ENCODE measurements around the gene BRSK2.
A peak's percentile ranks its signal among the peaks of the same experiment; 100 is the strongest.

Gene BRSK2

GRCh38 chr11:1452744-1453143 is 63.0 kb downstream of the BRSK2 start:
- TF ChIP-seq CTCF (IDR thresholded peaks at IDR 0.05): no peak
- Histone ChIP-seq H3K9me3 (ENCODE audit: control insufficient read depth, low read length) (no peaks in the 10 kb centered on the region), H3K4me3 (ENCODE audit: low read depth, low read length) (no peak overlapping the region), H3K27me3 (ENCODE audit: control insufficient read depth, insufficient read depth, low read length) (no peaks in the 10 kb centered on the region), H3K27ac (no peak overlapping the region), H2AFZ (no peak overlapping the region), H3K4me2 (ENCODE audit: low read length) (no peak overlapping the region), H3K9ac (no peak overlapping the region), H3K36me3 (ENCODE audit: control insufficient read depth, insufficient read depth, low read length) (no peaks in the 10 kb centered on the region), H3K4me1 (no peaks in the 10 kb centered on the region), H3K79me2 (no peaks in the 10 kb centered on the region)

- H3K9me3 ChIP-seq (ENCODE audit: control insufficient read depth, low read length): no peaks in the 10 kb centered on the region
- peak; percentile 22 for TF ChIP-seq CTCF (IDR thresholded peaks at IDR 0.05)
- no peak overlapping the region for H3K4me3 ChIP-seq (ENCODE audit: low read depth, low read length)
- H2AFZ ChIP-seq: no peak overlapping the region
- no peaks in the 10 kb centered on the region for H3K79me2 ChIP-seq
- no peaks in the 10 kb centered on the region for H3K36me3 ChIP-seq (ENCODE audit: control insufficient read depth, insufficient read depth, low read length)
- no peaks in the 10 kb centered on the region for H3K27me3 ChIP-seq (ENCODE audit: control insufficient read depth, insufficient read depth, low read length)
- H3K27ac ChIP-seq: no peak overlapping the region
- H3K4me2 ChIP-seq (ENCODE audit: low read length): no peak overlapping the region
- H3K4me1 ChIP-seq: no peaks in the 10 kb centered on the region
- H3K9ac ChIP-seq: no peak overlapping the region
These were observed 63.9 kb downstream of the BRSK2 start for GRCh38 chr11:1453611-1454034.

- Histone ChIP-seq H3K27me3 (ENCODE audit: control insufficient read depth, insufficient read depth, low read length) (no peaks in the 10 kb centered on the region), H3K9ac (no peak overlapping the region), H3K27ac (no peak overlapping the region), H3K79me2 (no peaks in the 10 kb centered on the region), H3K4me3 (ENCODE audit: low read depth, low read length) (no peak overlapping the region), H3K9me3 (ENCODE audit: control insufficient read depth, low read length) (no peaks in the 10 kb centered on the region), H3K4me1 (no peaks in the 10 kb centered on the region), H3K4me2 (ENCODE audit: low read length) (no peak overlapping the region), H3K36me3 (ENCODE audit: control insufficient read depth, insufficient read depth, low read length) (no peaks in the 10 kb centered on the region), H2AFZ (no peak overlapping the region)
- no peak for TF ChIP-seq CTCF (IDR thresholded peaks at IDR 0.05)
These were observed 64.8 kb downstream of the BRSK2 start for GRCh38 chr11:1454576-1454975.

GRCh38 chr11:1455032-1455762 is 65.5 kb downstream of the BRSK2 start:
- TF ChIP-seq CTCF (IDR thresholded peaks at IDR 0.05): no peak
- Histone ChIP-seq H3K4me2 (ENCODE audit: low read length) (no peak overlapping the region), H3K9me3 (ENCODE audit: control insufficient read depth, low read length) (no peaks in the 10 kb centered on the region), H3K27me3 (ENCODE audit: control insufficient read depth, insufficient read depth, low read length) (no peaks in the 10 kb centered on the region), H3K4me3 (ENCODE audit: low read depth, low read length) (no peak overlapping the region), H3K27ac (no peak overlapping the region), H3K79me2 (no peaks in the 10 kb centered on the region), H3K4me1 (no peaks in the 10 kb centered on the region), H2AFZ (no peak overlapping the region), H3K9ac (no peak overlapping the region), H3K36me3 (ENCODE audit: control insufficient read depth, insufficient read depth, low read length) (no peaks in the 10 kb centered on the region)

- no peak overlapping the region for H3K4me2 ChIP-seq (ENCODE audit: low read length)
- H3K79me2 ChIP-seq: no peaks in the 10 kb centered on the region
- no peak overlapping the region for H2AFZ ChIP-seq
- H3K4me3 ChIP-seq (ENCODE audit: low read depth, low read length): no peak overlapping the region
- H3K9me3 ChIP-seq (ENCODE audit: control insufficient read depth, low read length): no peaks in the 10 kb centered on the region
- H3K27ac ChIP-seq: no peak overlapping the region
- TF ChIP-seq CTCF (IDR thresholded peaks at IDR 0.05): no peak
- H3K27me3 ChIP-seq (ENCODE audit: control insufficient read depth, insufficient read depth, low read length): no peaks in the 10 kb centered on the region
- no peak overlapping the region for H3K9ac ChIP-seq
- H3K36me3 ChIP-seq (ENCODE audit: control insufficient read depth, insufficient read depth, low read length): no peaks in the 10 kb centered on the region
- H3K4me1 ChIP-seq: no peaks in the 10 kb centered on the region
These were observed 66.0 kb downstream of the BRSK2 start for GRCh38 chr11:1455763-1456060.
